HG02642 (cell line): Measurements from ENCODE around the gene PTPRJ.

Experiments
- ATAC-seq: cut with Tn5 transposase; IDR thresholded peaks from one replicate; pipeline ENCODE4 v1.9.1; 2021; ENCODE audit warnings: mild to moderate bottlenecking; ENCODE audit not compliant: unreplicated experiment, poor library complexity

Gene PTPRJ

GRCh38 chr11:48033918-48034341 is 53.6 kb downstream of the PTPRJ start:
- no peak for ATAC-seq

- no peak for ATAC-seq
These were observed 54.8 kb downstream of the PTPRJ start for GRCh38 chr11:48034926-48035871.

GRCh38 chr11:48036011-48036410 is 55.7 kb downstream of the PTPRJ start:
- no peak for ATAC-seq

- no peak for ATAC-seq
These were observed 56.1 kb downstream of the PTPRJ start for GRCh38 chr11:48036466-48036865.

GRCh38 chr11:48037709-48038468 is 57.5 kb downstream of the PTPRJ start:
- no peak for ATAC-seq

- no peak for ATAC-seq
These were observed 60.6 kb downstream of the PTPRJ start for GRCh38 chr11:48040830-48041444.

- no peak for ATAC-seq
These were observed 61.7 kb downstream of the PTPRJ start for GRCh38 chr11:48041877-48042695.

- peak; percentile 37 for ATAC-seq
These were observed 63.0 kb downstream of the PTPRJ start for GRCh38 chr11:48043111-48043990.

- peak; percentile 14 for ATAC-seq
These were observed 63.7 kb downstream of the PTPRJ start for GRCh38 chr11:48043991-48044512.

- no peak for ATAC-seq
These were observed 64.2 kb downstream of the PTPRJ start for GRCh38 chr11:48044577-48044976.

- ATAC-seq = no peak
These were observed 65.2 kb downstream of the PTPRJ start for GRCh38 chr11:48045536-48045935.

GRCh38 chr11:48047616-48048015 is 67.3 kb downstream of the PTPRJ start:
- ATAC-seq = no peak

GRCh38 chr11:48049036-48049435 is 68.7 kb downstream of the PTPRJ start:
- no peak for ATAC-seq

GRCh38 chr11:48050304-48050703 is 69.9 kb downstream of the PTPRJ start:
- ATAC-seq = no peak

- ATAC-seq = no peak
These were observed 71.0 kb downstream of the PTPRJ start for GRCh38 chr11:48051217-48051830.

GRCh38 chr11:48052183-48053044 is 72.1 kb downstream of the PTPRJ start:
- ATAC-seq = no peak

- ATAC-seq = no peak
These were observed 74.6 kb downstream of the PTPRJ start for GRCh38 chr11:48054994-48055291.
